Stimulated activated CD4-positive, alpha-beta T cell treated with anti-CD3 and anti-CD28 coated beads, Interleukin-15, amount 100 ng/mL, for 48 hours (primary cell): ENCODE measurements around the gene ZNF180.
"Not testable (repeated sequence)": the region's sequence is repeated elsewhere in the genome, so short reads cannot be mapped to it uniquely, and the experiment has no call there.

ENCODE experiments used
- DNase-seq, 2 donors: peaks; one replicate each; pipeline ENCODE4 v3.0.0-alpha.2; 2020; ENCODE audit warnings: low read depth in 2 of 2

Gene ZNF180

GRCh38 chr19:44498988-44499387 is 1.3 kb downstream of the ZNF180 start:
- no peak for DNase-seq

GRCh38 chr19:44496711-44497110 is 3.6 kb downstream of the ZNF180 start:
- DNase-seq, result no peak

GRCh38 chr19:44476559-44477408 is 23.5 kb downstream of the ZNF180 start:
- DNase-seq, result no peak

- DNase-seq, result not testable (repeated sequence)
Observed at GRCh38 chr19:44468730-44469129, 31.6 kb downstream of the ZNF180 start.

GRCh38 chr19:44462600-44463286 is 37.6 kb downstream of the ZNF180 start:
- not testable (repeated sequence) for DNase-seq

- DNase-seq, result not testable (repeated sequence)
Observed at GRCh38 chr19:44456016-44456415, 44.3 kb downstream of the ZNF180 start.

GRCh38 chr19:44455100-44455499 is 45.2 kb downstream of the ZNF180 start:
- DNase-seq, result no peak

GRCh38 chr19:44452367-44452766 is 48.0 kb downstream of the ZNF180 start:
- no peak for DNase-seq

- DNase-seq, result no peak
Observed at GRCh38 chr19:44451687-44452086, 48.6 kb downstream of the ZNF180 start.

- peak; percentile 61 to 66 for DNase-seq
Observed at GRCh38 chr19:44447916-44448674, 52.2 kb downstream of the ZNF180 start, which contains the start of gene ZNF229. Gene ZNF229 (minus strand): TSS chr19:44448472. CDS start chr19:44442847, 5,625 bp downstream.

GRCh38 chr19:44438441-44438840 is 61.9 kb downstream of the ZNF180 start:
- DNase-seq, result no peak

- no peak for DNase-seq
Observed at GRCh38 chr19:44435441-44435840, 64.9 kb downstream of the ZNF180 start.

- no peak for DNase-seq
Observed at GRCh38 chr19:44430956-44431355, 69.4 kb downstream of the ZNF180 start.
